ENCODE measurements around the gene KRTAP17-1. TPM values are rescaled to one million over a fixed set of nuclear protein-coding genes. Genes with fewer than 3 reads are reported as not detected.

Gene KRTAP17-1
- total and polyA plus RNA-seq, 4 donors = not detected

- ATAC-seq (ENCODE audit: insufficient read depth, low FRiP score) = no peak
- H3K4me1 ChIP-seq (ENCODE audit: control insufficient read depth in 5 of 5, insufficient read depth in 5 of 5, low read length in 5 of 5) = peaks cover 0 to 2% (median 0%) of the 10 kb centered on the region in 5 donors
- no peak overlapping the region for H3K9ac ChIP-seq (ENCODE audit: insufficient read depth in 1 of 2, low read length in 2 of 2)
- H3K9me3 ChIP-seq (ENCODE audit: control insufficient read depth in 4 of 4, insufficient read depth in 3 of 4, low read length in 3 of 4) = no peaks in the 10 kb centered on the region
- H3K36me3 ChIP-seq (ENCODE audit: control insufficient read depth in 4 of 4, insufficient read depth in 4 of 4, low read length in 4 of 4) = no peaks in the 10 kb centered on the region
- no peak for DNase-seq
- 78 to 90% methylated on average over 1 of the region's 1 CpG for WGBS, 2 donors
- no peak overlapping the region for H3K27ac ChIP-seq (ENCODE audit: low read depth in 1 of 2, low read length in 1 of 2)
- TF ChIP-seq CTCF (IDR thresholded peaks at IDR 0.05; ENCODE audit: control extremely low read depth, extremely low read depth) = no peak
- no peak overlapping the region for H3K4me3 ChIP-seq
- no peaks in the 10 kb centered on the region for H3K27me3 ChIP-seq (ENCODE audit: control insufficient read depth in 3 of 3, insufficient read depth in 3 of 3, low read length in 2 of 3)
These were observed 21.5 kb downstream of the KRTAP17-1 start for GRCh38 chr17:41294016-41294415.

GRCh38 chr17:41287050-41287449, 28.5 kb downstream of the KRTAP17-1 start:
- H3K27me3 ChIP-seq (ENCODE audit: control insufficient read depth in 3 of 3, insufficient read depth in 3 of 3, low read length in 2 of 3) = peaks cover 0 to 3% (median 3%) of the 10 kb centered on the region in 3 donors
- 64 to 72% methylated on average over 3 of the region's 3 CpGs for WGBS, 2 donors
- no peak overlapping the region for H3K4me3 ChIP-seq
- no peak overlapping the region for H3K27ac ChIP-seq (ENCODE audit: low read depth in 1 of 2, low read length in 1 of 2)
- H3K9me3 ChIP-seq (ENCODE audit: control insufficient read depth in 4 of 4, insufficient read depth in 3 of 4, low read length in 3 of 4) = no peaks in the 10 kb centered on the region
- H3K36me3 ChIP-seq (ENCODE audit: control insufficient read depth in 4 of 4, insufficient read depth in 4 of 4, low read length in 4 of 4) = no peaks in the 10 kb centered on the region
- ATAC-seq (ENCODE audit: insufficient read depth, low FRiP score) (no peak), DNase-seq (no peak)
- TF ChIP-seq CTCF (IDR thresholded peaks at IDR 0.05; ENCODE audit: control extremely low read depth, extremely low read depth) = no peak
- peaks cover 0 to 3% (median 0%) of the 10 kb centered on the region in 5 donors for H3K4me1 ChIP-seq (ENCODE audit: control insufficient read depth in 5 of 5, insufficient read depth in 5 of 5, low read length in 5 of 5)
- no peak overlapping the region for H3K9ac ChIP-seq (ENCODE audit: insufficient read depth in 1 of 2, low read length in 2 of 2)

GRCh38 chr17:41284546-41284945, 31.0 kb downstream of the KRTAP17-1 start:
- ATAC-seq (ENCODE audit: insufficient read depth, low FRiP score) = no peak
- WGBS, 2 donors = 9 to 15% methylated on average over 2 of the region's 2 CpGs
- H3K36me3 ChIP-seq (ENCODE audit: control insufficient read depth in 4 of 4, insufficient read depth in 4 of 4, low read length in 4 of 4) = no peaks in the 10 kb centered on the region
- no peaks in the 10 kb centered on the region for H3K9me3 ChIP-seq (ENCODE audit: control insufficient read depth in 4 of 4, insufficient read depth in 3 of 4, low read length in 3 of 4)
- H3K9ac ChIP-seq (ENCODE audit: insufficient read depth in 1 of 2, low read length in 2 of 2) = no peak overlapping the region
- no peak for DNase-seq
- no peak for TF ChIP-seq CTCF (IDR thresholded peaks at IDR 0.05; ENCODE audit: control extremely low read depth, extremely low read depth)
- no peak overlapping the region for H3K27ac ChIP-seq (ENCODE audit: low read depth in 1 of 2, low read length in 1 of 2)
- H3K4me1 ChIP-seq (ENCODE audit: control insufficient read depth in 5 of 5, insufficient read depth in 5 of 5, low read length in 5 of 5) = peaks cover 0 to 3% (median 0%) of the 10 kb centered on the region in 5 donors
- no peak overlapping the region for H3K4me3 ChIP-seq
- peaks cover 0 to 3% (median 3%) of the 10 kb centered on the region in 3 donors for H3K27me3 ChIP-seq (ENCODE audit: control insufficient read depth in 3 of 3, insufficient read depth in 3 of 3, low read length in 2 of 3)

- H3K4me1 ChIP-seq (ENCODE audit: control insufficient read depth in 5 of 5, insufficient read depth in 5 of 5, low read length in 5 of 5) = peaks cover 0 to 3% (median 0%) of the 10 kb centered on the region in 5 donors
- H3K9ac ChIP-seq (ENCODE audit: insufficient read depth in 1 of 2, low read length in 2 of 2) = no peak overlapping the region
- no peak overlapping the region for H3K27ac ChIP-seq (ENCODE audit: low read depth in 1 of 2, low read length in 1 of 2)
- no peak for ATAC-seq (ENCODE audit: insufficient read depth, low FRiP score)
- no peak for DNase-seq
- peaks cover 0 to 3% (median 3%) of the 10 kb centered on the region in 3 donors for H3K27me3 ChIP-seq (ENCODE audit: control insufficient read depth in 3 of 3, insufficient read depth in 3 of 3, low read length in 2 of 3)
- 43 to 64% methylated on average over 3 of the region's 3 CpGs for WGBS, 2 donors
- H3K9me3 ChIP-seq (ENCODE audit: control insufficient read depth in 4 of 4, insufficient read depth in 3 of 4, low read length in 3 of 4) = no peaks in the 10 kb centered on the region
- no peak overlapping the region for H3K4me3 ChIP-seq
- TF ChIP-seq CTCF (IDR thresholded peaks at IDR 0.05; ENCODE audit: control extremely low read depth, extremely low read depth) = no peak
- no peaks in the 10 kb centered on the region for H3K36me3 ChIP-seq (ENCODE audit: control insufficient read depth in 4 of 4, insufficient read depth in 4 of 4, low read length in 4 of 4)
These were observed 31.5 kb downstream of the KRTAP17-1 start for GRCh38 chr17:41284043-41284442.

All from lung (tissue), 12 donors.